ENCODE data around the gene NGRN.
"Not testable (repeated sequence)": the region's sequence is repeated elsewhere in the genome, so short reads cannot be mapped to it uniquely, and the experiment has no call there.

GRCh38 chr15:90296316-90296884, 30.9 kb downstream of the NGRN start:
- not testable (repeated sequence) for TF ChIP-seq CTCF (IDR thresholded peaks at IDR 0.05; ENCODE audit: insufficient read depth, low read length, poor library complexity, severe bottlenecking); EZH2phosphoT487 (conservative IDR thresholded peaks at IDR 0.05; ENCODE audit: low read length)

Data from SU-DHL-6 (cell line).